MM.1S (cell line): Measurements from ENCODE around the gene HRH2.

Source experiments
- EZH2 ChIP-seq: fragments of 300-600 bp; sonication (generic); optimal IDR thresholded peaks from 2 replicates; pipeline ENCODE3; 2017; ENCODE audit warnings: low read depth, mild to moderate bottlenecking, antibody characterized with exemption, low read length, mixed read lengths
- EZH2phosphoT487 ChIP-seq: fragments of 300-600 bp; sonication (generic); IDR thresholded peaks from 2 replicates; pipeline ENCODE4 v1.6.1; 2018; ENCODE audit warnings: antibody characterized with exemption, low read length
- TF ChIP-seq, protein P1 (sequence below): fragments of 300-600 bp; sonication (generic); IDR thresholded peaks from 2 replicates; pipeline ENCODE4 v1.5.1; 2016; ENCODE audit warnings: antibody characterized with exemption, low read length, mixed read lengths

DNA sequence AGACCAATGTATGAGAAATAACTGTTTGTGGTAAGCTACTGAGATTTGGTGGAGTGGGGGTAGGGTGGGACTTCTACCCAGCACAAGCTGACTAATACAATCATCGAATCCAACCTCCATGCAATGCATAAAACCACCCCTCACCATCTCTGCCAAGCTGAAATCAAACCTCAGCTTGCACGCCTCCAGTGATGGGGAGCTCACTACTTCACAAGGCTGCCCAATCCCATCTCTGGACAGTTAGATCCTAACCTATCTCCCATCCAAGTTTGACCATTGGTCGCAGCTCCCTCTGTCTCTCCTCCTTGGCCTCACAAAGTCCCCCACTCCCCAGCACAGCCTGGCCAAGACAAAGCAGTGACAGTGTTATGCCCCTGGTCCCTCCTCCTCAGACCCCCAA is 47.0 kb upstream of the HRH2 start:
- TF ChIP-seq, protein P1, sequence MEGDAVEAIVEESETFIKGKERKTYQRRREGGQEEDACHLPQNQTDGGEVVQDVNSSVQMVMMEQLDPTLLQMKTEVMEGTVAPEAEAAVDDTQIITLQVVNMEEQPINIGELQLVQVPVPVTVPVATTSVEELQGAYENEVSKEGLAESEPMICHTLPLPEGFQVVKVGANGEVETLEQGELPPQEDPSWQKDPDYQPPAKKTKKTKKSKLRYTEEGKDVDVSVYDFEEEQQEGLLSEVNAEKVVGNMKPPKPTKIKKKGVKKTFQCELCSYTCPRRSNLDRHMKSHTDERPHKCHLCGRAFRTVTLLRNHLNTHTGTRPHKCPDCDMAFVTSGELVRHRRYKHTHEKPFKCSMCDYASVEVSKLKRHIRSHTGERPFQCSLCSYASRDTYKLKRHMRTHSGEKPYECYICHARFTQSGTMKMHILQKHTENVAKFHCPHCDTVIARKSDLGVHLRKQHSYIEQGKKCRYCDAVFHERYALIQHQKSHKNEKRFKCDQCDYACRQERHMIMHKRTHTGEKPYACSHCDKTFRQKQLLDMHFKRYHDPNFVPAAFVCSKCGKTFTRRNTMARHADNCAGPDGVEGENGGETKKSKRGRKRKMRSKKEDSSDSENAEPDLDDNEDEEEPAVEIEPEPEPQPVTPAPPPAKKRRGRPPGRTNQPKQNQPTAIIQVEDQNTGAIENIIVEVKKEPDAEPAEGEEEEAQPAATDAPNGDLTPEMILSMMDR, result no peak
- no peak for TF ChIP-seq EZH2phosphoT487
- TF ChIP-seq EZH2, result no peak
